GM12891 (cell line): ENCODE data around the gene TLK1.
A peak's percentile ranks its signal among the peaks of the same experiment; 100 is the strongest.
"Not testable (repeated sequence)": the region's sequence is repeated elsewhere in the genome, so short reads cannot be mapped to it uniquely, and the experiment has no call there.

ENCODE experiments used
- DNase-seq: peaks from one replicate; pipeline ENCODE4 v3.0.0; 2011; ENCODE audit warnings: low spot score; ENCODE audit not compliant: insufficient read length
- FAIRE-seq: peaks from 2 replicates; lab custom pipeline; 2011; peaks lifted over from hg19 to GRCh38; lab: Jason Lieb, UNC
- PAX5 ChIP-seq: IDR thresholded peaks from 2 replicates; pipeline ENCODE4 v1.6.1; 2011; ENCODE audit warnings: low read length, moderate library complexity, mild to moderate bottlenecking; ENCODE audit not compliant: insufficient read depth, severe bottlenecking
- POLR2A ChIP-seq: IDR thresholded peaks from 2 replicates; pipeline ENCODE4 v1.6.1; 2011; ENCODE audit warnings: low read depth, low read length, control low read depth
- POLR2AphosphoS5 ChIP-seq: IDR thresholded peaks from 2 replicates; pipeline ENCODE4 v1.6.1; 2011; ENCODE audit warnings: low read depth, low read length, control low read depth
- POU2F2 ChIP-seq: IDR thresholded peaks from 2 replicates; pipeline ENCODE4 v1.6.1; 2011; ENCODE audit warnings: low read depth, mild to moderate bottlenecking, control low read depth, low read length, moderate library complexity
- SPI1 ChIP-seq: IDR thresholded peaks from 2 replicates; pipeline ENCODE4 v1.6.1; 2011; ENCODE audit warnings: low read depth, low read length, control low read depth
- TAF1 ChIP-seq: IDR thresholded peaks from 2 replicates; pipeline ENCODE4 v1.6.1; 2011; ENCODE audit warnings: low read depth, low read length, control low read depth

TLK1 gene

DNA sequence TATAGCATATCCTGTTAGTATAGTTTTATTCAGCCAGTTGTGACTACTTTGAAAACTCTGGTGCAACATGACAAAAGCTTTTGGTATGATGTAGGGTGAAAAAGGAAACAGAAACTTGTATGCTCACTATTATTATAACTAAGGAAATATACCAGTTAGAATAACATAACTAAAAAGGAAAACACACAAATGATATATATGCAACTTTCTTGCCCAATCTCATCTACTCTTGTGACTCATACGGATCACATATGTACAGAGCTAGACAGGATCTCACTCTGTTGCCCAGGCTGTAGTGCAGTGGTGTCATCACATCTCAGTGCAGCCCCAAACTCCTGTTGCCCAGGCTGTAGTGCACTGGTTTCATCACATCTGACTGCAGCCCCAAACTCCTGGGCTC is 12.4 kb upstream of the TLK1 start:
- FAIRE-seq (no peak), DNase-seq (no peak)
- TF ChIP-seq TAF1 (no peak), POLR2A (no peak), POLR2AphosphoS5 (no peak), POU2F2 (no peak), SPI1 (no peak), PAX5 (no peak)

DNA sequence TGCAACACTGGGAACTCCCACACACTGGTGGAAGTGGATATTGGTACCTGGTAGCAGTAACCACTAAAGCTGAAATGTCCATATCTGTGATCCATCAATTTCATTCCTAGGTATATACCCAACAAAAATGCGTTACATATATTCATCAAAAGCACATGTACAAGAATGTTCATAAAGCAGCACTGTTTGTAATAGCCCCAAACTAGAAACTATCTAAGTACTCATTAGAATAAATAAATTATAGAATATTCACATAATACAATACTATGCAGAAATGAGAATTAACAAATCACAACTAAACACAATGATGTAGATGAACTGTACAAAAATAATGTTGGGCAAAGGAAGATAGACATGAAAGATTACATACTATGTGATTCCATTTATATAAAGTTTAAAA is 11.1 kb upstream of the TLK1 start:
- DNase-seq (no peak), FAIRE-seq (no peak)
- TF ChIP-seq SPI1 (no peak), TAF1 (no peak), POU2F2 (no peak), POLR2AphosphoS5 (no peak), PAX5 (no peak), POLR2A (no peak)

DNA sequence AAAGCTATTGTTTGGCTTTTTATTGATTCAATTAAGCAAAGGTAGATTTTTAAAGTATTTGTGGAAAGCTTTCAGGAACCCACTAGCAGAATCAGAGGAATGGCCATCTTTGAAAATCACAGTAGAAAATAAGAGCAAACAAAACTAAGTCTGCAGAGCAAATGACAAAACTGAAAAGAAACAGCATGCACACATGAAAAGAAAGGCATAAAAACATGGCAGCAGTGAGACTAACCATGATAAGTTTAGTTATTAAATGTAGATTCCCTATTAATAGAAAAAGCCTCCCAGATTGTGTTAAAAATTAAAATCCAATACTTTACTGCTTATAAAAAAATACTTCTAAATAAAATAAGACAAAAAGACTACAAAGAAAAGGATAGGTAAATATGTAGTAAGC is 9.1 kb upstream of the TLK1 start:
- DNase-seq (no peak), FAIRE-seq (no peak)
- TF ChIP-seq SPI1 (no peak), PAX5 (no peak), POLR2A (no peak), TAF1 (no peak), POLR2AphosphoS5 (no peak), POU2F2 (no peak)

DNA sequence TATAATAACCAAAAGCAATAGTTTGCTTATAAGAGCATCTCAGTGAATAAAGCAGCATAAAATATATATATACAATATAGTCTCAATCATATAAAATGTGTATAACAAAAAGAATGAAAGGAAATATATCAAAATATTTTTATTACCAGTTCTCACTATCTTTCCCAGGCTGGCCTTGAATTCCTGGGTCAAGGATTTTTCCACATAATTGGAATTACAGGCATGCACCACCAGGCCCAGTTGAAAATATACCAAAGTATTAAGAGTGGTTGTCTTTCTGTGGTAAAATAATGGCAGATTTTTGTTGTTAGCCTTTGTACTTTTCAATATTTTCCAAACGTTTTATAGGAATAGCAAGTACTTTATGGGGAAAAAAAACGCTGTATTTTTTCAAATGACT is 8.6 kb upstream of the TLK1 start:
- DNase-seq (no peak), FAIRE-seq (no peak)
- TF ChIP-seq POU2F2 (no peak), TAF1 (no peak), POLR2AphosphoS5 (no peak), SPI1 (no peak), POLR2A (no peak), PAX5 (no peak)

DNA sequence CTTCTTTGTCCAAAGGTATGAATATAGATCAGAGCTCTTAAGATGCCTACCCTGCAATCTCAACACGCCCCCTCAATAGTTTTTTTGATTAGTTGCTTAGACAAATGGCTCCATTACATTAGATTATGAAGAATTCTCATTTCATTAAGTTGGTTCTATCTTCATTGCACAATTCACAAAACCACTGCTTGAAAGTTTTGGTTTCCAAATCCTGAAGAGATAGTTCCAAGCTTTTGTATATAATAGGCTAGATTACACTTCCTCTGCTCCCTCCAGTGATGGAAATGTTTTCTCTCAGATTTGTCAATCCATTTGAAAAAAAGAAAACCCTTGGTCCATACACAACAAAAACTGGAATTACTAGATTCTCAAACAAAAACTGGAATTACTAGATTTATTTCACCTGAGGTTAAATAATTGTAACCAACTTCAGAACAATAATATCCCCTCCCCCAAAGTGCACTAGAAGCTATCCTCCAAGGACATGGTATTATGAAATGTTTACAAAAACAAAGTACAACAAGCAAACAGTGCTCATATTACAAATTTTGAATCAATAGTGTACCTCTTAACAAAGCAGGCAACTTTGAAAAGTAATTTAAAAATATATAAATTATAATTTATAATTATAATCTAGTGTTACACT is 6.8 kb upstream of the TLK1 start:
- DNase-seq (no peak), FAIRE-seq (no peak)
- TF ChIP-seq SPI1: no peak
- TF ChIP-seq POU2F2: no peak
- no peak for TF ChIP-seq POLR2AphosphoS5

DNA sequence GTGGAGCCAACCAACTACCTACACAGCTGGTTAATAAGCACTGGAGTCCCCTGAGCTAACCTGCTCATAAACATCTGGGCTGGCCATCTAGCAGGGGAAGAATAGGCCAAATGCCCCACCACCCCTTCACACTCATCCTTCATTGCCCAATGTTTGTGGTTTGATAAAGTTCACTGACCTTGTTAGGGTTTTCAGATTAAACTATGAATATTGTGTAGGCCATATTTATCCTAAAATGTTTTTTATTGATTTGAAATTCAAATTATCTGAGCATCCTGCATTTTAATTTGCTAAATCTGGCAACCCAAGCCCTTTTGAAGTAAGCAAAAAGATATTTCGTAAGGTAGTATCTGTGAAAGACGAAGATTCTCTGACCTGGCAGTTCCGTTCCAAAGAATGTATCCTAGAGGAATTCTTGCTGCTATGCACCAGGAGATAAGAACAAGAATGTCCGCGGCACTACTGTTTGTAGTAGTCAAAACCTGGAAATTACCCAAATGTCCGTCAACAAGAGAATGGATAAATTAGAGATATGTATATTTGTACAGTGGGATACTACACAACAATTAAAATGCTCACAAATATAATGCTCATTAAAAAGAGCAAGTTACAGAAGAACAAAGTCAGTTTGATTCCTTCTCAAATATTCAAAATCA is 5.8 kb upstream of the TLK1 start:
- no peak for FAIRE-seq
- DNase-seq: no peak

DNA sequence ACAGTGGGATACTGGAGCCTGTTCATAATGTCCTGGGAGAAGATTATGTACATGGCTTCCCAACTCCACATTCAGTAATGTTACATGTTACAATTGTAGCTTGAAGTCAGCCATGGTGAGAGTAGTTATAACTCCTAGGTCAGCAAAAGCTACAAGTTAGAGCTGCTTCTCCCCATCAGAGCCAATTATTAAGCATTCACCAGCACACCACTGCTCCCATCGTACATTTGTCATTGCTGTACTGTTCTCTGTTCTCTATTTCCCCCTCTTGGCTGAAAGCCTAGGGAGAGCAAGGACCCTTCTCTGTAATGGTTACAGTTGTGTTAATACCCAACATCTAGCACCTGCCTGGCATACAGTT is 5.3 kb upstream of the TLK1 start:
- no peak for DNase-seq

More for the DNA sequence above, 5.8 kb upstream of the TLK1 start:
- no peak for TF ChIP-seq PAX5
- TF ChIP-seq TAF1: no peak
- no peak for TF ChIP-seq SPI1
- TF ChIP-seq POLR2AphosphoS5: no peak
- TF ChIP-seq POLR2A: no peak
- no peak for TF ChIP-seq POU2F2

DNA sequence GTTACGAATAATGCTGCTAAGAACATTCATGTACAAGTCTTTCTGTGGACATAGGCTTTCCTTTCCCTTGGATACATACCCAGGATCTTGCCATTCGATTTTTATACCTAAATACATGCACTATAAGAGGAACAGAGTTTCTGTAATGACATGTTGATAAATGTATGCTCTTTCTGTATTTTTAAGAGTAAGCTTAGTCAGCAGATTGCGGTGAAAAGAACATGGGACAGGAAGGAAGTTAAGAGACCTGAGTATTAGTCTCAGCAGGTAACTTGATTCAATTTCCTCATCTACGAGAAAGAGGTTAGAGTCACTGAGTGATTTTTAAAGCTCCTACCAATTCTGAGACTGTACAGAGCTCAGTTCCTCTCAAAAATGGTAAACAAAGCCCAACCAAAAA is 2.6 kb upstream of the TLK1 start:
- TF ChIP-seq SPI1: peak; percentile 41; the same call in 1 of the 2 replicates
- no peak for TF ChIP-seq POLR2A
- FAIRE-seq: peak; percentile 48
- DNase-seq: no peak

More for the DNA sequence above, 5.3 kb upstream of the TLK1 start:
- no peak for FAIRE-seq
- TF ChIP-seq POLR2AphosphoS5 (no peak), POLR2A (no peak), TAF1 (no peak), POU2F2 (no peak), PAX5 (no peak), SPI1 (no peak)

DNA sequence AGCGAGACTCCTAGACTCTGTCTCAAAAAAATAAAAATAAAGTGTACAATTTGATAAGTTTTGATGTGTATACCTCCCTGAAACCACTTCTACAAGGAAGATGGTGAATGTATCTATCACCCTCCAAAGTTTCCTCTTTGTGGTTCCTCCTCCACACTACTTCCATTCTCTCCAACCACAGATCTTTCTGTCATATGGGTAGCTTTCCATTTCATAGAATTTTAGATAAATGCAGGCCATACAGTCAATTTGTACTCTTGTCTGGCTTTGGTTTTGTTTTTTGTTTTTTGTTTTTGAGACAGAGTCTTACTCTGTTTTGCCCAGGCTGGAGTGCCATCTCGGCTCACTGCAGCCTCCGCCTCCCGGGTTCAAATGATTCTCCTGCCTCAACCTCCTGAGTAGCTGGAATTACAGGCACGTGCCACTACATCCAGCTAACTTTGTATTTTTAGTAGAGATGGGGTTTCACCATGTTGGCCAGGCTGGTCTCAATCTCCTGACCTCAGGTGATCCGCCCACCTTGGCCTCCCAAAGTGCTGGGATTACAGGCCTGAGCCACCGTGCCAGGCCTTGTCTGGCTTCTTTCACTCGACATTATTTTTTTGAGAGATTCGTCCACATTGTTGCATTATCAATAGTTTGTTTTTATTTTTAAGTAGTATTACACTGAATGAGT is 2.0 kb upstream of the TLK1 start:
- not testable (repeated sequence) for DNase-seq

DNA sequence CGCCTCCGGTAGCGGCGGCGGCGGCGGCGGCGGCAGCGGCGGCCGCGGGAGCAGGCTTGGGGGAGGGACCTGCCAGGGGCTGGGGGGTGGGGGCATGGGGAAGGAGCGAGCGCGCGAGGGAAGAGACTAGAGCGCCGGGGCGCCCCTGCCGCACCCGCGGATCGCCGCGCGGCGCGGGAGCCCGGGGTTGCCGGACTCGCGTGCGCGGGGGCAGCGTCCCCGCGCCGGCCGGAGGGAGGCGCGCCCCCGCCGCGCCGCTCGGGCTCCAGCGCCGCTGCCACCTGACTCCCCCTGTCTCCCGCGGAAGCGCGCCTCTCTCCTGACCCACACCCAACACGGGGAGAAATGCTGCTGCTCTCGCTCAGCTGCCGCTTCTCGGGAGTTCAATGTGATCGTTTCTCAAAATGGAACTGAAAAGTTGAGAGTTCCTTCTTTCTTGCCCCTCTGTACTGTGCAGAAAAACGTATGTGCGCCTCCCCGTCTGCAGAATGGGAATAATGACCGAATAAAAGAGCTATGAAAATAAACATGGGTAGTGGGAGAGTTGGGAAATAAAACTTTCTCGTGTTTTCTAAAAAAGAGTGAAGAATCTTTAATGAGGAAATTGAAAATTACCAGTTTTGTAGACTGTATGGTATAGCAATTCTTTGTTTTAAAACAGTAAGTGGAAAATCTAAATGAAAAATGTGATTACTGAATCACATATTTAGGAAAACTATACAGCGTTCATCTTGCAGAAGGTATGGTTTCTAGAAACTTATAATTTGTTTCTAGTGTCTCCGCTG is 455 bp upstream of the TLK1 start:
- peak; percentile 58 for DNase-seq
- peak; percentile 89 for FAIRE-seq
- TF ChIP-seq PAX5 (no peak), SPI1 (peak; percentile 60), TAF1 (no peak), POLR2A (peak; percentile 42; the same call in 1 of the 2 replicates), POU2F2 (peak; percentile 49; the same call in 1 of the 2 replicates), POLR2AphosphoS5 (peak; percentile 77; the same call in 1 of the 2 replicates)

More for the DNA sequence above, 2.0 kb upstream of the TLK1 start:
- not testable (repeated sequence) for FAIRE-seq
